AG04450 (cell line): Measurements from ENCODE around the gene DBF4. TPM values are rescaled to one million over a fixed set of nuclear protein-coding genes. Genes with fewer than 3 reads are reported as not detected.

Experiments used
- CTCF ChIA-PET: fragments of 300-600, 350-600 bp; formaldehyde crosslinking; extraction: SDS; loops from one replicate; lab custom pipeline; 2022; ENCODE audit warnings: antibody characterized with exemption, inconsistent platforms; lab: Charles Lee
- POLR2A ChIA-PET: fragments of 350-600 bp; formaldehyde crosslinking; extraction: SDS; loops from one replicate; lab custom pipeline; 2021; ENCODE audit warnings: antibody characterized with exemption, inconsistent platforms; lab: Yijun Ruan, JAX
- DNase-seq: peaks from one replicate; pipeline ENCODE4 v3.0.0-alpha.2; 2011; ENCODE audit warnings: low read depth, low spot score
- H3K27ac ChIP-seq: one replicate; pipeline ENCODE4 v1.5.1; 2012; ENCODE audit warnings: low read depth, low read length, control low read depth
- H3K27me3 ChIP-seq: one replicate; pipeline ENCODE4 v1.6.0; 2012; ENCODE audit warnings: low read length; ENCODE audit not compliant: control insufficient read depth, insufficient read depth
- H3K4me3 ChIP-seq: 2 replicates; pipeline ENCODE4 v1.5.1; 2011; ENCODE audit warnings: mild to moderate bottlenecking, low read depth, low read length, control low read depth
- H3K9me3 ChIP-seq: 2 replicates; pipeline ENCODE4 v1.5.1; 2012; ENCODE audit warnings: low read length; ENCODE audit not compliant: control insufficient read depth, insufficient read depth
- CTCF ChIP-seq: IDR thresholded peaks from 2 replicates; pipeline ENCODE4 v1.5.1; 2011; ENCODE audit warnings: low read depth, low read length, control low read depth, inconsistent platforms
- polyA plus RNA-seq: library from polyadenylated mRNA; depleted of rRNA; stranded (reverse); fragments of >200 nt; gene quantifications from 2 replicates; pipeline ENCODE4 v1.2.3, GENCODE V29; 2011

DBF4 gene
- polyA plus RNA-seq, 1 experiment: 8.8 TPM

- CTCF ChIA-PET: no interaction called here
- Histone ChIP-seq H3K4me3 (peak overlapping the region; percentile 85), H3K27me3 (no peaks in the 10 kb centered on the region), H3K27ac (peak overlapping the region; percentile 94), H3K9me3 (no peaks in the 10 kb centered on the region)
- POLR2A ChIA-PET: no interaction called here
- TF ChIP-seq CTCF: no peak
- peak; percentile 6 for DNase-seq
Measured at GRCh38 chr7:87876869-87877234, 559 bp downstream of the DBF4 start.

GRCh38 chr7:87877366-87878040 is 1.2 kb downstream of the DBF4 start:
- ChIA-PET CTCF (interaction anchor here (1.2 to 1.3 kb wide), 2 partner anchors 9 to 372 kb away, joined by 7 to 8 read pairs; no protein-coding TSS in a partner anchor), POLR2A (no interaction called here)
- TF ChIP-seq CTCF: no peak
- no peak overlapping the region for H3K27ac ChIP-seq
- H3K27me3 ChIP-seq: no peaks in the 10 kb centered on the region
- DNase-seq: no peak
- H3K4me3 ChIP-seq: peak overlapping the region; percentile 85
- no peaks in the 10 kb centered on the region for H3K9me3 ChIP-seq

- no peak for DNase-seq
- Histone ChIP-seq H3K27ac (no peak overlapping the region), H3K27me3 (no peaks in the 10 kb centered on the region), H3K4me3 (peak overlapping the region; percentile 85), H3K9me3 (no peaks in the 10 kb centered on the region)
- ChIA-PET CTCF (interaction anchor here (0.6 to 1.3 kb wide), 3 partner anchors 8 to 954 kb away, joined by 3 to 8 read pairs (median 7); no protein-coding TSS in a partner anchor), POLR2A (no interaction called here)
- no peak for TF ChIP-seq CTCF
Measured at GRCh38 chr7:87878208-87878735, 2.0 kb downstream of the DBF4 start.

- no peak for TF ChIP-seq CTCF
- no peaks in the 10 kb centered on the region for H3K9me3 ChIP-seq
- ChIA-PET POLR2A (no interaction called here), CTCF (interaction anchor here (2.0 to 3.5 kb wide), 2 partner anchors 85 to 376 kb away, joined by 4 to 10 read pairs; no protein-coding TSS in a partner anchor)
- H3K4me3 ChIP-seq: no peak overlapping the region
- no peaks in the 10 kb centered on the region for H3K27me3 ChIP-seq
- no peak overlapping the region for H3K27ac ChIP-seq
- DNase-seq: no peak
Measured at GRCh38 chr7:87882151-87882937, 6.1 kb downstream of the DBF4 start.
